ENCODE measurements around the gene GPC3. TPM values are rescaled to one million over a fixed set of nuclear protein-coding genes. Genes with fewer than 3 reads are reported as not detected.

Gene GPC3
- total RNA-seq, 1 donor from 2014 or later: 30.4 TPM

DNA sequence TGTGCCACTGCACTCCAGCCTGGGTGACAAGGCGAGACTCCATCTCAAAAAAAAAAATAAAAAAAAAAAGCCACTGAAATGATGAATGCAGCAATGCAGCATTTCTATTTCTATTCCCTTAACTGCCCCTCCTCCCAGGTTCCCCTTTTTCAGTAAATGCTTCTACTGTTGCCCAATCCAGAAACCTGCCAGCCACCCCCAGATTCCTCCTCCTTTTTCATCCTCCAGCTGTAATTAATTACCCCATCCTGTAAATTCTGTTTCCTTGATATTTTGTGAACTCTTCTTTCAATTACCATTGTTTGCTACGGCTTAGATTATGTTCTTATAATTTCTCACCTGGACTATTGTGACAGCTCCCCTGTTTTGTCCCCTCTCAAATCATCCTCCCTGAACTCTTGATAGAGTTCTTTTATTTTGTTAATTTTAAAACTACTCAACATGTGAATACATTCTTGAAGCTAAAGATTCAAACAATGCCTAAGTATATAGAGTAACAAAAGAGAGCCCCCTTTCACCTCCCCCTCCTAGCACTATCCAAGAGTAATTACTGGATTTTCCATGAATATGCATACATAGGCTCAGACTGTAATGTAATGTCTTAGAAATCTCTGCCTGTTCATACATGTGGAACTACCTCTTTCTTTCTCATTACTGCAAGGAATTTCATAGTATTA, 429.5 kb downstream of the GPC3 start:
- H3K27me3 Mint-ChIP-seq (ENCODE audit: low read depth): no peaks in the 10 kb centered on the region
- peaks cover 5% of the 10 kb centered on the region for H3K9me3 Mint-ChIP-seq
- no peak overlapping the region for H3K27ac Mint-ChIP-seq (ENCODE audit: unreplicated experiment)
- peaks cover 3% of the 10 kb centered on the region for H3K36me3 Mint-ChIP-seq (ENCODE audit: low read depth)
- H3K4me1 Mint-ChIP-seq: peaks cover 5% of the 10 kb centered on the region
- TF ChIP-seq, protein P1, sequence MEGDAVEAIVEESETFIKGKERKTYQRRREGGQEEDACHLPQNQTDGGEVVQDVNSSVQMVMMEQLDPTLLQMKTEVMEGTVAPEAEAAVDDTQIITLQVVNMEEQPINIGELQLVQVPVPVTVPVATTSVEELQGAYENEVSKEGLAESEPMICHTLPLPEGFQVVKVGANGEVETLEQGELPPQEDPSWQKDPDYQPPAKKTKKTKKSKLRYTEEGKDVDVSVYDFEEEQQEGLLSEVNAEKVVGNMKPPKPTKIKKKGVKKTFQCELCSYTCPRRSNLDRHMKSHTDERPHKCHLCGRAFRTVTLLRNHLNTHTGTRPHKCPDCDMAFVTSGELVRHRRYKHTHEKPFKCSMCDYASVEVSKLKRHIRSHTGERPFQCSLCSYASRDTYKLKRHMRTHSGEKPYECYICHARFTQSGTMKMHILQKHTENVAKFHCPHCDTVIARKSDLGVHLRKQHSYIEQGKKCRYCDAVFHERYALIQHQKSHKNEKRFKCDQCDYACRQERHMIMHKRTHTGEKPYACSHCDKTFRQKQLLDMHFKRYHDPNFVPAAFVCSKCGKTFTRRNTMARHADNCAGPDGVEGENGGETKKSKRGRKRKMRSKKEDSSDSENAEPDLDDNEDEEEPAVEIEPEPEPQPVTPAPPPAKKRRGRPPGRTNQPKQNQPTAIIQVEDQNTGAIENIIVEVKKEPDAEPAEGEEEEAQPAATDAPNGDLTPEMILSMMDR (conservative IDR thresholded peaks at IDR 0.05): no peak
- no peak overlapping the region for H3K4me3 Mint-ChIP-seq
- DNase-seq (ENCODE audit: low read depth, low spot score): no peak

DNA sequence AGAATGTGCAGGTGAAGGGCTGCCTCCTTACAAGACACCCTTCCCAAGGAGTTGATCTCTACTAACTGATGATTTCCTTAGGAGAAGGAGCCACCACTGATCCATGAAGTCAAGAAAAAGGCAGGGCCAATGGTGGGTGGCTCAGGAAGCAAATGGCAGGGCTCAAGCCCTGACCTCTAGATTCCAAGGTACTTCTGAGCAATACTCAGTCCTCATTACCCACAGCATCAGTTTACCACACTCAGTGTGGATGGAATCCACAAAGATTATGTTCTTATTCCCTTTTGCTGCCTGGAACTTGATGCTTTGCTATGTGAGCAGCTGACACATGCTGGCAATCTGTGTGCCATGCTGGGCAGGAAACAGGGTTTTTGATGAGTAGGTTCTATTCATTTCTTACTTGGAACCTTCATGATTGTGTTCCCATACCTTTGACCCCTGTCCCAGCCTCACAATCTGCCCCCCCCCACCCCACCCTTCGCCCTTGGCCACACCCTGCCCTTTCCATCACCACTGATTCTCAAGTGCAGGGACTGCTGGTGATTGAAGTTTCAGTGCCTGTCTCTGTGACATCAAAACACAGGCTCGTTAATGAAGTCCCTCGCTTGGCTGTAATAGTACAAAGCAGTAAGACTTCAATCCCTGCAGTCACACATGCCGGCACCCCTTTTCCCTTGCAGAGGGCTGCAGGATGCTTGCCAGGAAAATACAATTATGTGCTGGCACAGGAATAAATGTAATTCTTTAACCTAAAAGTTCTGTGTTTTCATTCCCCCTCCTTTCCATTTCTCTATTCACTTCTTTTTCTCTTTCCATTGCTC, 434.5 kb downstream of the GPC3 start:
- DNase-seq (ENCODE audit: low read depth, low spot score): no peak
- H3K9me3 Mint-ChIP-seq: peaks cover 7% of the 10 kb centered on the region
- no peak overlapping the region for H3K4me3 Mint-ChIP-seq
- no peak overlapping the region for H3K27ac Mint-ChIP-seq (ENCODE audit: unreplicated experiment)
- peaks cover 6% of the 10 kb centered on the region for H3K36me3 Mint-ChIP-seq (ENCODE audit: low read depth)
- TF ChIP-seq, protein P1 (conservative IDR thresholded peaks at IDR 0.05): no peak
- H3K27me3 Mint-ChIP-seq (ENCODE audit: low read depth): no peaks in the 10 kb centered on the region
- H3K4me1 Mint-ChIP-seq: peaks cover under 1% of the 10 kb centered on the region

DNA sequence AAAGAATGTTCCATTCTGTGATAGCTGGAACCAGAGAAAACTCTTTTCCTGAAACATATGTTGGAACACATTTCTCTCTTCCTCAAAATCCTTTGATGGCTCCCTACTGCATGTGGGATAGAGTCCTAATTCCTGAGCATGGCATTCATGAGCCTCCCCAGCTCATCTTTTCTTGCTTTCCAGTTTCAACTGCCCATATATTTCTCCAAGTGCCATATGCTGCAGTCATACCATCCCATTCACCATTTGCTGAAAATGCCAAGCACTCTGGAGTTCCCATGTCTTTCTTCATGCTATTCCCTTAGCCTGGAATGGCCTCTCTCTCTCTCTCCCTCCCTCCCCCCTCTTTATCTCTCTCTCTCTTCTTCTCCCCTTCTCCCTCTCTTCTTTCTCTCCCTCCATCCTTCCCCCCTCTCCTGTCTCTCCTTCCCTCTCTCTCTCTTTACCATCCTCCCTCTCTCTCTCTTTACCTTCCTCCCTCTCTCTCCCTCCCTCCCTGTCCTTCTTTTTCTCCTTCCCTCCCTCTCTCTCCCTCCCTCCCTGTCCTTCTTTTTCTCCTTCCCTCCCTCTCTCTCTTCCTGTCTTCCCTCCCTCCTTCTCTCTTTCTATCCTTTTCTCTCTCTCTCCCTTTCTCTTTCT, 436.0 kb downstream of the GPC3 start:
- Mint-ChIP-seq H3K27ac (ENCODE audit: unreplicated experiment) (no peak overlapping the region), H3K4me1 (no peaks in the 10 kb centered on the region), H3K36me3 (ENCODE audit: low read depth) (peaks cover 3% of the 10 kb centered on the region), H3K9me3 (peaks cover 6% of the 10 kb centered on the region), H3K27me3 (ENCODE audit: low read depth) (no peaks in the 10 kb centered on the region), H3K4me3 (no peak overlapping the region)
- TF ChIP-seq, protein P1 (conservative IDR thresholded peaks at IDR 0.05): no peak
- no peak for DNase-seq (ENCODE audit: low read depth, low spot score)

DNA sequence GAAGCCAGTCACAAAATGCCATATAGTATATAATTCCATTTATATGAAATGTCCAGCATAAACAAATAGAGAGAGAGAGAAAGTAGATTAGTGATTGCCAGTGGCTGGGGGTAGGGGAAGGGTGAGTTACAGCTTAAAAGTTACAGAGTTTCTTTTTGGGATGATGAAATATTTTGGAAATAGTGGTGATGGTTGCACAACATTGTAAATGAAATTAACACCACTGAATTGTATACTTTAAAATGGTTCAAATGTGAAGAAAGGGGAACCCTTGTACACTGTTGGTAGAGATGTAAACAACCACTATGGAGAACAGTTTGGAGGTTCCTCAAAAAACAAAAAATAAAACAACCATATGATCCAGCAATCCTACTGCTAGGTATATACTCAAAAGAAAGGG, 439.0 kb downstream of the GPC3 start:
- H3K4me3 Mint-ChIP-seq: no peak overlapping the region
- H3K36me3 Mint-ChIP-seq (ENCODE audit: low read depth): peaks cover 3% of the 10 kb centered on the region
- peaks cover 6% of the 10 kb centered on the region for H3K9me3 Mint-ChIP-seq
- TF ChIP-seq, protein P1 (conservative IDR thresholded peaks at IDR 0.05): no peak
- H3K27me3 Mint-ChIP-seq (ENCODE audit: low read depth): no peaks in the 10 kb centered on the region
- no peak overlapping the region for H3K27ac Mint-ChIP-seq (ENCODE audit: unreplicated experiment)
- DNase-seq (ENCODE audit: low read depth, low spot score): no peak
- no peaks in the 10 kb centered on the region for H3K4me1 Mint-ChIP-seq

DNA sequence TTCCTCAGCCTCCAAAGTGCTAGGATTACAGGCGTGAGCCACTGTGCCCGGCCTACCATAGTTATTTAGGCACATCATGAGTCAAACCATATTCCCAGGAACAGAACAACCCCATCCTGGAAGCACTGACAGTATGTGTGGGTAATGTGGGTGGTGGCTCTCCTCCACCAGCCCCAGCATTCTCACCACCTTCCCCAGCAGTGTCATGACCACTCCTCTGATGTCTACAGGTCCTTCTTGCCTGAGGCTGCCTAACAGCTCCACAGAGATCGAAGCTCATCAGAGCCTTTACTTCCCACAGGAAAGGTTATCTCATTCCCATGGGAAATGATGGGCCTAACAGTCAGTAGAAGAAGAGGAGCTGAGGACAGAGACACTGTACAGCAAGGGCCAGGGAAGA, 440.6 kb downstream of the GPC3 start:
- Mint-ChIP-seq H3K36me3 (ENCODE audit: low read depth) (peaks cover 3% of the 10 kb centered on the region), H3K27ac (ENCODE audit: unreplicated experiment) (no peak overlapping the region), H3K4me3 (no peak overlapping the region), H3K4me1 (no peaks in the 10 kb centered on the region), H3K27me3 (ENCODE audit: low read depth) (no peaks in the 10 kb centered on the region), H3K9me3 (peaks cover 6% of the 10 kb centered on the region)
- no peak for DNase-seq (ENCODE audit: low read depth, low spot score)
- TF ChIP-seq, protein P1 (conservative IDR thresholded peaks at IDR 0.05): no peak
